WERI-Rb-1 (cell line): ENCODE data around the gene SLC16A6.
"Not testable (repeated sequence)": the region's sequence is repeated elsewhere in the genome, so short reads cannot be mapped to it uniquely, and the experiment has no call there.

ENCODE experiments used
- DNase-seq: peaks from one replicate; pipeline ENCODE4 v3.0.0-alpha.2; 2020
- H3K27ac ChIP-seq: fragments of 250-450 bp; sonication (Bioruptor Pico); 2 replicates; pipeline ENCODE4 v1.5.1; 2020; ENCODE audit warnings: mild to moderate bottlenecking, moderate library complexity
- H3K27me3 ChIP-seq: fragments of 250-450 bp; sonication (Bioruptor Pico); 2 replicates; pipeline ENCODE4 v1.5.1; 2021; ENCODE audit warnings: mild to moderate bottlenecking, low read depth, moderate library complexity; ENCODE audit not compliant: insufficient read depth, severe bottlenecking
- H3K36me3 ChIP-seq: fragments of 250-450 bp; sonication (Bioruptor Pico); 2 replicates; pipeline ENCODE4 v1.5.1; 2020; ENCODE audit warnings: mild to moderate bottlenecking, moderate library complexity
- H3K4me3 ChIP-seq: 2 replicates; pipeline ENCODE4 v1.5.1; 2011; ENCODE audit warnings: low read depth, mild to moderate bottlenecking, control low read depth, low read length
- H3K9me3 ChIP-seq: fragments of 250-450 bp; sonication (Bioruptor Pico); 2 replicates; pipeline ENCODE4 v1.5.1; 2021; ENCODE audit warnings: mild to moderate bottlenecking, moderate library complexity; ENCODE audit not compliant: severe bottlenecking
- CTCF ChIP-seq: IDR thresholded peaks from 2 replicates; pipeline ENCODE4 v1.5.1; 2011; ENCODE audit warnings: low read depth, mild to moderate bottlenecking, control low read depth, inconsistent platforms, low read length

The SLC16A6 gene

GRCh38 chr17:68277807-68278206 is 13.1 kb downstream of the SLC16A6 start:
- no peaks in the 10 kb centered on the region for H3K27me3 ChIP-seq
- H3K4me3 ChIP-seq = no peak overlapping the region
- H3K36me3 ChIP-seq = peaks cover 73% of the 10 kb centered on the region
- no peak for TF ChIP-seq CTCF
- no peak for DNase-seq
- H3K9me3 ChIP-seq = peaks cover 5% of the 10 kb centered on the region
- no peak overlapping the region for H3K27ac ChIP-seq

GRCh38 chr17:68276339-68276738 is 14.6 kb downstream of the SLC16A6 start:
- H3K9me3 ChIP-seq, H3K4me3 ChIP-seq, DNase-seq, H3K27ac ChIP-seq, H3K27me3 ChIP-seq: not testable (repeated sequence)
- peaks cover 81% of the 10 kb centered on the region for H3K36me3 ChIP-seq

DNA sequence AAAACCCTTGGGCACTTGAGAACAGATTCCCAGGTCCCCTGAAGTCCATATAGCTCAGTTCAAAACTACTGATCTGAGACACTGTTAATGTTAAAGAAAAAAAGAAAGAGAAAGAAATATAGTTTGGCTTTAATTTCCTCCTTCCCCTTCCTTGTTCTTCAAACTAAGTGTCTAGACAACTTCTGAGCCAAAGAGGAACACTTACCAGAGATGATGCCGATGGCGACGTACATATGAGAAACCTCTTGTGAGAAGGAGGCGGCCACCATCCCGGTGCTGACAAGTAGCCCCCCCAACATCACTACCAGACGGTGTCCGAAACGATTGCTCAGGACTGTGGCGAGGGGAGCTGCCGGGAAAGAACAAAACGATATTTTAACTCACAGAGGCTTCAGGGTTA is 17.2 kb downstream of the SLC16A6 start:
- DNase-seq = no peak
- peaks cover 76% of the 10 kb centered on the region for H3K36me3 ChIP-seq
- no peak overlapping the region for H3K4me3 ChIP-seq
- H3K27ac ChIP-seq = no peak overlapping the region
- no peaks in the 10 kb centered on the region for H3K27me3 ChIP-seq
- TF ChIP-seq CTCF = no peak
- H3K9me3 ChIP-seq = no peaks in the 10 kb centered on the region

DNA sequence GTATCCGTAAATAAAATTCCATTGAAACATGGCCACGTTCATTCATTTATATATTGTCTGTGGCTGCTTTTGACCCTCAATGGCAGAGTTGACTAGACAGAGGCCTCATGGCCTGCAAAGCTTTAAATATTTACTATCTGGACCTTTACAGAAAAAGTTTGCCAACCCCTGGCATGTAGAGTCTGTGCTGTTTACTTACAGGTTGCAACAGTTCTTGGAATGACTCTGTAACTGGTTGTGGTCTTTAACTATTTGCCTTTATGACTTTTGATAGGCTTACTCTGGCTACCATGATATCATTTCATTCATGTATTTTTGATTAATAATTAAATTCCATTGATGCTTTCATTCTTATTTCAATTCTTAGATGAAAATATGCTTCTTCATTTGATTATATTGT is 25.1 kb downstream of the SLC16A6 start:
- H3K27ac ChIP-seq, H3K4me3 ChIP-seq, H3K9me3 ChIP-seq, H3K27me3 ChIP-seq, DNase-seq: not testable (repeated sequence)
- peaks cover 12% of the 10 kb centered on the region for H3K36me3 ChIP-seq

DNA sequence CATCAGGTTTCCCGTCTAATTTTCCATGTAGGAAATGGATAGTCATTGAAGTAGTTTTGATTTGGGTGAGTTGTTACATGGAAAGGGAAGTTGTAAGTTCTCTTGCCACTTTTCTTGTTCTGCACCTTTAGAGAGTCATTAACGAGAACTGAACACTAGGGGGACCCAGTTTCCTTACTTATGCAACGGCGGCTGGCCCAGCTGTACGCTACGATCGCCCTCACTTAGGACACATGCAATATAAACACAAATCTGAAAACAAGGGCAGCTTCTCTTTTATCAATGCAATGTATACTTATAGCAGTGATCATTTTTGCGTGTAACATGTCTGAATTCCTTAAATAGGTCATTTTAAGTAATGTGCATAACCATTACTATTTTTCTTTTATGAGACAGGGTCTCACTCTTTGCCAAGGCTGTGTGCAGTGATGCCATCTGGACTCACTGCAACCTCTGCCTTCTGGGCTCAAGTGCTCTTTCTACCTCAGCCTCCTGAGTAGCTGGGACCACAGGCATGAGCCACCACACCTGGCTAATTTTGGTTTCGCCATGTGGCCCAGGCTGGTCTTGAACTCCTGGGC is 27.7 kb downstream of the SLC16A6 start:
- Histone ChIP-seq H3K4me3 (peak overlapping the region; percentile 16), H3K27ac (peak overlapping the region; percentile 36)
- not testable (repeated sequence) for H3K36me3 ChIP-seq, H3K27me3 ChIP-seq, H3K9me3 ChIP-seq
- peak; percentile 56 for DNase-seq
- peak; percentile 58 for TF ChIP-seq CTCF

GRCh38 chr17:68262467-68262866 is 28.5 kb downstream of the SLC16A6 start:
- H3K27me3 ChIP-seq, H3K9me3 ChIP-seq, H3K36me3 ChIP-seq: not testable (repeated sequence)
- peak overlapping the region; percentile 16; the same call in 1 of the 2 replicates for H3K4me3 ChIP-seq
- peak; percentile 97 for DNase-seq
- H3K27ac ChIP-seq = peak overlapping the region; percentile 70

GRCh38 chr17:68260051-68260762 is 30.7 kb downstream of the SLC16A6 start:
- H3K27me3 ChIP-seq = no peaks in the 10 kb centered on the region
- H3K36me3 ChIP-seq = peaks cover 14% of the 10 kb centered on the region
- no peak overlapping the region for H3K27ac ChIP-seq
- H3K9me3 ChIP-seq = no peaks in the 10 kb centered on the region
- no peak for TF ChIP-seq CTCF
- H3K4me3 ChIP-seq = no peak overlapping the region
- DNase-seq = no peak

- Histone ChIP-seq H3K36me3 (peaks cover 20% of the 10 kb centered on the region), H3K27ac (peak overlapping the region; percentile 73)
- H3K4me3 ChIP-seq, DNase-seq, H3K27me3 ChIP-seq, H3K9me3 ChIP-seq: not testable (repeated sequence)
Observed at GRCh38 chr17:68259648-68259951, 31.3 kb downstream of the SLC16A6 start.

GRCh38 chr17:68258890-68259647 is 31.9 kb downstream of the SLC16A6 start:
- Histone ChIP-seq H3K36me3 (peaks cover 26% of the 10 kb centered on the region), H3K4me3 (peak overlapping the region; percentile 19), H3K27ac (peak overlapping the region; percentile 73)
- not testable (repeated sequence) for H3K9me3 ChIP-seq, H3K27me3 ChIP-seq
- DNase-seq = peak; percentile 82
